GM13976 (cell line): Measurements from ENCODE around the gene RFTN1.

Experiments used
- DNase-seq: peaks from one replicate; pipeline ENCODE4 v3.0.0; 2012; ENCODE audit warnings: low spot score
- CTCF ChIP-seq: IDR thresholded peaks from 2 replicates; pipeline ENCODE4 v1.5.1; 2012; ENCODE audit warnings: borderline replicate concordance, mild to moderate bottlenecking; ENCODE audit not compliant: insufficient read depth; ENCODE audit errors: extremely low read depth, missing control alignments, control extremely low read depth
- in situ Hi-C: fragments of 300-500 bp; cut with MboI; formaldehyde crosslinking; loops from one replicate; pipeline ENCODE4 v1.12.0; 2022; ENCODE audit warnings: low sequenced_read_pairs, mixed read lengths, inconsistent platforms; ENCODE audit not compliant: unreplicated experiment

RFTN1 gene

GRCh38 chr3:16550676-16551341, 37.3 kb upstream of the RFTN1 start:
- DNase-seq: peak; percentile 60
- in situ Hi-C loops: loop anchor here (10.0 kb wide), 1 partner anchor 276 kb away; no protein-coding TSS in a partner anchor
- TF ChIP-seq CTCF: peak; percentile 82

GRCh38 chr3:16550305-16550675, 36.8 kb upstream of the RFTN1 start:
- no peak for TF ChIP-seq CTCF
- no peak for DNase-seq
- in situ Hi-C loops: loop anchor here (10.0 kb wide), 1 partner anchor 275 kb away; no protein-coding TSS in a partner anchor

GRCh38 chr3:16548721-16549120, 35.2 kb upstream of the RFTN1 start:
- TF ChIP-seq CTCF: no peak
- in situ Hi-C loops: no loop called here
- no peak for DNase-seq

GRCh38 chr3:16547561-16548357, 34.3 kb upstream of the RFTN1 start:
- TF ChIP-seq CTCF: no peak
- no peak for DNase-seq
- in situ Hi-C loops: no loop called here

GRCh38 chr3:16546186-16547010, 32.9 kb upstream of the RFTN1 start:
- in situ Hi-C loops: no loop called here

More at GRCh38 chr3:16546186-16547010, 32.9 kb upstream of the RFTN1 start:
- DNase-seq: no peak
- TF ChIP-seq CTCF: no peak
